ENCODE data around the gene CACFD1.

GRCh38 chr9:133471551-133472276, 11.9 kb downstream of the CACFD1 start:
- no peak for TF ChIP-seq CTCF (IDR thresholded peaks at IDR 0.05; ENCODE audit: borderline replicate concordance, extremely low read depth, low read length, poor library complexity, severe bottlenecking)
- no peak for TF ChIP-seq EZH2 (IDR thresholded peaks at IDR 0.05; ENCODE audit: borderline replicate concordance, low read depth, low read length, severe bottlenecking)
